OCI-LY1 (cell line): ENCODE measurements around the gene NCKIPSD.

Source experiments
- CTCF ChIP-seq: fragments of 200-600 bp; sonication (generic), shearing (Covaris generic); IDR thresholded peaks from 2 replicates; pipeline ENCODE4 v1.5.1; 2017; ENCODE audit warnings: mild to moderate bottlenecking, antibody characterized with exemption, low read length, moderate library complexity, mixed read lengths
- EZH2 ChIP-seq: fragments of 200-600 bp; sonication (generic), shearing (Covaris generic); IDR thresholded peaks from 2 replicates; pipeline ENCODE4 v1.8.0; 2017; ENCODE audit warnings: borderline replicate concordance, mixed run types, mild to moderate bottlenecking, antibody characterized with exemption, low read length, moderate library complexity, mixed read lengths

DNA sequence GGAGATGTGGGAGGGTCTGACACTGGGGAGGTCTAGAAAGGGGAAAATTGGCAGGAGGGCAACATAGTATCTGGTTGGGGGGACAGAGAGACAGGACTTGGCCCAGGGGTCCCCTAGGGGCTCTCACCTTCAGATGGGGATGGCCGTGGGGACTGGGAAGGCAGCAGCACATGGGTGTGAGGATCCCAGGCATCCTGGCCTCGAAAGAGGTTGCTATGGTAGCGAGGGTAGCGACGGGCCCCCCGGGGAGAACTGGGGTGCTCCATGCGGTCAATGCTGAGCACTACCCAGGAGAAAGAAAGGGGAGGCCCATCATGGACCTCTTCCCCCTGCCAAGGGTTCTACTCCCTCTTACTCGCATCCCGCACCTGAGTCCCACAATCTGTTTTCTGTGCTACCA is 38.0 kb downstream of the NCKIPSD start:
- no peak for TF ChIP-seq CTCF
- no peak for TF ChIP-seq EZH2
